ENCODE measurements around the gene STUB1. TPM values are rescaled to one million over a fixed set of nuclear protein-coding genes. Genes with fewer than 3 reads are reported as not detected.

STUB1 gene
- total RNA-seq, 1 experiment from 2014 or later, result 111 TPM

DNA sequence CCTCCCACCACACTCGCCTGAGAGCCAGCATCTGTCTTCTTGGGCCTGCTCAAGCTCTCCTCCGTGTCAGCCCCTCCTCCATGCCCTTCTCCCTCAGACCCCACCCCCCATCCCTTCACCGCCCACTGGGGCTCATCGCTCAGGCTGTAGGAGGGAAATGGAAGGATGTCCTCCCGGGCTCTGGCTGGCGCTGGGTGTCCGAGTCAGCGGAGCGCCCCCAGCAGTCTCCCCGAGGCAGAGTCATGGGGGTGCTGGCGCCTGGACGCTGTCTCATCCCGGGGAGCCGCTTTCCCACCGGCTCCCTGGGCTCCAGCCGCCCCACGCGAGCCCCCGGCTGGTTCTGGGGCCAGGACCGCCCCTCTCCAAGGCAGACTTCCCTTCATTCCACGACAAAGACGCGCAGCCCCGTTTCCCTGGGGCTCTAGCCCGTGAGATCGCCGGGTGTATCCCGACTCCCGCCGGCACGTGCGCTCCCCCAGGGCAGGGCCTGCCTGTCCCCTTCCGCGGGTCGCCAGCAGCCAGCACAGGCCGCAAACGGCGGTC is 40.3 kb downstream of the STUB1 start:
- DNase-seq (ENCODE audit: low read depth, low spot score) (no peak), ATAC-seq (peak; percentile 47)
- POLR2A ChIA-PET, result interaction anchor here (1.0 to 1.4 kb wide), 6 partner anchors 8 to 40 kb away, joined by 3 to 7 read pairs (median 5); partner anchors contain the start of genes CIAO3 and MSLN
- peaks cover 29 to 65% of the 10 kb centered on the region in 2 experiments for H3K4me1 ChIP-seq (ENCODE audit: control insufficient read depth in 1 of 2, insufficient read depth in 2 of 2, low read length in 2 of 2)
- H2AFZ ChIP-seq (ENCODE audit: low read depth, low read length, poor library complexity, severe bottlenecking), result no peak overlapping the region
- CTCF ChIA-PET, result interaction anchor here (0.6 to 2.6 kb wide), 10 partner anchors 8 to 328 kb away, joined by 3 to 11 read pairs (median 6); partner anchors contain the start of genes CHTF18, MSLN and RPUSD1
- H4K20me1 ChIP-seq (ENCODE audit: insufficient read depth), result peaks cover 3% of the 10 kb centered on the region; the same call in 1 of the 2 replicates
- H3K27me3 ChIP-seq (ENCODE audit: insufficient read depth, low read length), result no peaks in the 10 kb centered on the region
- intact Hi-C loops (cut with micrococcal nuclease), result no loop called here
- no peaks in the 10 kb centered on the region for H3K9me3 ChIP-seq (ENCODE audit: control insufficient read depth in 1 of 2, insufficient read depth in 1 of 2, low read depth in 1 of 2, low read length in 2 of 2)
- RAD21 ChIA-PET (ENCODE audit: low non-redundant PET in 1 of 2, low total read pairs in 2 of 2, uncharacterized antibody in 2 of 2, unreplicated experiment in 2 of 2), result interaction anchor here in 1 of 2 experiments (1.0 to 1.1 kb wide), 2 partner anchors 65 to 68 kb away, joined by 3 read pairs; partner anchors contain the start of genes CHTF18 and RPUSD1
- BruUV-seq (replicated peaks), result no TSS peak
- peak overlapping the region; percentile 98 for H3K9ac ChIP-seq (ENCODE audit: low read length)
- H3K36me3 ChIP-seq (ENCODE audit: control insufficient read depth in 1 of 2, insufficient read depth in 2 of 2, low read length in 2 of 2), result no peaks in the 10 kb centered on the region
- TF ChIP-seq POLR2AphosphoS5 (IDR thresholded peaks at IDR 0.05; ENCODE audit: low read depth, low read length), result 0 out of 2 replicates have a peak, but pooled peaks have one; percentile 7
- no peak for TF ChIP-seq TCF7L2 (IDR thresholded peaks at IDR 0.05; ENCODE audit: borderline replicate concordance, extremely low read depth, insufficient read depth, insufficient read length)
- peak; percentile 34 for TF ChIP-seq YY1 (IDR thresholded peaks at IDR 0.05; ENCODE audit: extremely low read depth, insufficient replicate concordance, low read depth, low read length)
- TF ChIP-seq, protein P1, sequence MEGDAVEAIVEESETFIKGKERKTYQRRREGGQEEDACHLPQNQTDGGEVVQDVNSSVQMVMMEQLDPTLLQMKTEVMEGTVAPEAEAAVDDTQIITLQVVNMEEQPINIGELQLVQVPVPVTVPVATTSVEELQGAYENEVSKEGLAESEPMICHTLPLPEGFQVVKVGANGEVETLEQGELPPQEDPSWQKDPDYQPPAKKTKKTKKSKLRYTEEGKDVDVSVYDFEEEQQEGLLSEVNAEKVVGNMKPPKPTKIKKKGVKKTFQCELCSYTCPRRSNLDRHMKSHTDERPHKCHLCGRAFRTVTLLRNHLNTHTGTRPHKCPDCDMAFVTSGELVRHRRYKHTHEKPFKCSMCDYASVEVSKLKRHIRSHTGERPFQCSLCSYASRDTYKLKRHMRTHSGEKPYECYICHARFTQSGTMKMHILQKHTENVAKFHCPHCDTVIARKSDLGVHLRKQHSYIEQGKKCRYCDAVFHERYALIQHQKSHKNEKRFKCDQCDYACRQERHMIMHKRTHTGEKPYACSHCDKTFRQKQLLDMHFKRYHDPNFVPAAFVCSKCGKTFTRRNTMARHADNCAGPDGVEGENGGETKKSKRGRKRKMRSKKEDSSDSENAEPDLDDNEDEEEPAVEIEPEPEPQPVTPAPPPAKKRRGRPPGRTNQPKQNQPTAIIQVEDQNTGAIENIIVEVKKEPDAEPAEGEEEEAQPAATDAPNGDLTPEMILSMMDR (IDR thresholded peaks at IDR 0.05 in 2 of 3, conservative IDR thresholded peaks at IDR 0.05 in 1 of 3; ENCODE audit: borderline replicate concordance in 1 of 3, insufficient read depth in 1 of 3, low read depth in 2 of 3, low read length in 2 of 3), result peak in 1 of 3 experiments; percentile 29; a peak in 1 of 6 replicates
- peaks cover 25% of the 10 kb centered on the region for H3K79me2 ChIP-seq (ENCODE audit: insufficient read depth, low read length)
- peak overlapping the region; percentile 80 for H3K4me2 ChIP-seq (ENCODE audit: low read length)
- H3K4me3 ChIP-seq (replicated peaks in 1 of 2; ENCODE audit: low read depth in 1 of 2, low read length in 2 of 2), result peak overlapping the region; percentile 82 to 87
- peak overlapping the region; percentile 100 for H3K27ac ChIP-seq (ENCODE audit: low read depth, low read length)
- no peaks in the 10 kb centered on the region for H3K9me2 ChIP-seq (ENCODE audit: insufficient read depth)
